HepG2 (cell line): Measurements from ENCODE around the gene OFD1. TPM values are rescaled to one million over a fixed set of nuclear protein-coding genes. Genes with fewer than 3 reads are reported as not detected.
A peak's percentile ranks its signal among the peaks of the same experiment; 100 is the strongest.

ENCODE experiments used
- ARNT ChIP-seq: fragments of 450-650 bp; IDR thresholded peaks from 2 replicates; pipeline ENCODE4 v1.6.1; 2017
- GABPB1 ChIP-seq: IDR thresholded peaks from 2 replicates; pipeline ENCODE4 v1.6.1; 2016; ENCODE audit warnings: mild to moderate bottlenecking, missing genetic modification reagents, moderate library complexity, missing compliant biosample characterization
- GZF1 ChIP-seq: sonication (generic); formaldehyde crosslinking; IDR thresholded peaks from 2 replicates; pipeline ENCODE4 v1.5.1; 2020; ENCODE audit warnings: mild to moderate bottlenecking, missing genetic modification reagents
- ISL2 ChIP-seq: sonication (generic); formaldehyde crosslinking; IDR thresholded peaks from 2 replicates; pipeline ENCODE4 v1.5.0; 2020; ENCODE audit warnings: missing genetic modification reagents
- ISX ChIP-seq: sonication (generic); formaldehyde crosslinking; conservative IDR thresholded peaks from 2 replicates; pipeline ENCODE4 v1.5.0; 2020; ENCODE audit warnings: missing genetic modification reagents
- MAFK ChIP-seq, 2 experiments: IDR thresholded peaks in 1 of 2; conservative IDR thresholded peaks in 1 of 2; 2 replicates each; pipeline ENCODE4 v1.6.1; 2011; ENCODE audit warnings: improper control_type of control experiment in 2 of 2, low read length in 2 of 2
- POGZ ChIP-seq: sonication (generic); formaldehyde crosslinking; IDR thresholded peaks from 2 replicates; pipeline ENCODE4 v1.4.0; 2020; ENCODE audit warnings: mild to moderate bottlenecking, missing genetic modification reagents
- POLR2A ChIP-seq, 2 experiments: IDR thresholded peaks; 2 replicates each; pipeline ENCODE4 v1.6.1; 2011; ENCODE audit warnings: low read depth in 2 of 2, low read length in 2 of 2, mild to moderate bottlenecking in 1 of 2, moderate library complexity in 1 of 2; ENCODE audit not compliant: insufficient read depth in 1 of 2
- SNAI1 ChIP-seq: sonication (generic); formaldehyde crosslinking; IDR thresholded peaks from 2 replicates; pipeline ENCODE4 v1.5.0; 2020; ENCODE audit warnings: mild to moderate bottlenecking, missing genetic modification reagents, borderline replicate concordance
- SP4 ChIP-seq: sonication (generic); formaldehyde crosslinking; IDR thresholded peaks from 2 replicates; pipeline ENCODE4 v1.8.1; 2023; ENCODE audit warnings: mild to moderate bottlenecking, missing genetic modification reagents
- STAG1 ChIP-seq: sonication (generic); formaldehyde crosslinking; IDR thresholded peaks from 2 replicates; pipeline ENCODE4 v1.4.0; 2020; ENCODE audit warnings: missing genetic modification reagents
- TCF7 ChIP-seq: sonication (generic); IDR thresholded peaks from 2 replicates; pipeline ENCODE4 v1.6.1; 2016; ENCODE audit warnings: antibody characterized with exemption, low read depth
- ZNF652 ChIP-seq: IDR thresholded peaks from 2 replicates; pipeline ENCODE4 v1.6.1; 2016; ENCODE audit warnings: low read depth, borderline replicate concordance
- ZSCAN29 ChIP-seq: sonication (generic); formaldehyde crosslinking; conservative IDR thresholded peaks from 2 replicates; pipeline ENCODE4 v1.4.0; 2020; ENCODE audit warnings: mild to moderate bottlenecking, missing genetic modification reagents
- polyA plus RNA-seq, 8 experiments: library from polyadenylated mRNA; depleted of rRNA in 3 of 8; stranded (reverse) in 7 of 8; unstranded in 1 of 8; fragments of >200 nt; fragmentation: Illumina TruSeq in 4 of 8; extraction: Trizol in 4 of 8; gene quantifications; 2 replicates each; pipeline versions ENCODE4 v1.2.1 to v1.2.3, GENCODE V29; 2011 to 2016; ENCODE audit warnings: low read depth in 4 of 8, missing spikeins in 1 of 8, mixed read lengths in 1 of 8; ENCODE audit not compliant: insufficient read depth in 1 of 8
- total RNA-seq, 5 experiments: library from RNA; depleted of rRNA; stranded (reverse); fragments of >200 nt; fragmentation: Illumina TruSeq; extraction: Trizol; gene quantifications; 2 replicates each; pipeline ENCODE4 v1.2.3, GENCODE V29; 2016; ENCODE audit warnings: low read depth in 1 of 5
- TF ChIP-seq, protein P1 (sequence below): IDR thresholded peaks from 2 replicates; pipeline ENCODE4 v1.6.1; 2016; ENCODE audit warnings: low read depth
- TF ChIP-seq, protein P2 (sequence below): sonication (generic); formaldehyde crosslinking; IDR thresholded peaks from 2 replicates; pipeline ENCODE4 v1.4.0; 2020; ENCODE audit warnings: missing genetic modification reagents
- TF ChIP-seq, protein P3 (sequence below): IDR thresholded peaks from 2 replicates; pipeline ENCODE4 v1.6.1; 2016; ENCODE audit warnings: mild to moderate bottlenecking
- TF ChIP-seq, protein P4 (sequence below): IDR thresholded peaks from 2 replicates; pipeline ENCODE4 v1.4.0; 2020; ENCODE audit warnings: mild to moderate bottlenecking, missing genetic modification reagents
- TF ChIP-seq, protein P5 (sequence below): sonication (generic); formaldehyde crosslinking; IDR thresholded peaks from 2 replicates; pipeline ENCODE4 v1.4.0; 2020; ENCODE audit warnings: missing genetic modification reagents, borderline replicate concordance

The OFD1 gene
- total and polyA plus RNA-seq, 2 of the 13 experiments (the other 11 are each of a cell fraction or from before 2014, with no cell fraction given), result 14.9 to 16.4 TPM

DNA sequence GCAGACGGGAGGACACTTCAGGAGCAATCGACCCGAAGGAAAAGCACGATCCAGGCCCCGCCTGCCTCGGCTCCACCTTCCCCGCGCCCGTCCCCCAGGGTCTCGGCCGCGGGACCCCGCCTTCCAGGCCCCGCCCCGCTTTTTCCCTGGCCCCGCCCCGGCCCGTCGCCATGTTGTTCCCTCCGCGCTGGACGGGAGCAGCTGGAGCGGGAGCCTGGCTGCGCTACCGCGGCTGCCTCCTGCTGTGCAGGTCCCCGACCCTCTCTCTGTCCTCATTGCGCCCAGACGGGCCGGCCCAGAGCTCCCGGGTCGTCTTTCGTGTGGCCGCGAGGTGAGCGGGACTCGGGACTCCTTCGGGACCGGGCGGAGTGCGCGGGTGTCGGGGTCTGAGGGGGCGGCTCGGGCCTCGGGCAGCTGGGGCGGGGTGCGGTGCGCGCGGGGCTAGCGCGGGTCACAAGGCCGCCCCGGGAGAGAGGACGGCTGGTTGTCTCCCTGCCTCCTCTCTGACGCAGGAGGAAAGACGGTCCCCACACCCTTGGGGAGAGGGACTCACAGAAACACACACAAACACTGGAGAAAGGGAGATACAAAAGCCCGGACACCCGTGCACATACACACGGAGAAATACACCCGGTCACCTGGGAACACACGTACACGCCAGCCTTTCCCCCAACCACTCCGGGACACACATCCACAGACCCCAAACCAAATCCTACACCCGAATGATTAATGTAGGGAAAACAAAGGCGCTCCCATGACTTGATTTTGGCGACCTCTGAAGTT lies 45.4 kb upstream of the OFD1 start, which contains the start of gene RAB9A (continued):
- TF ChIP-seq, protein P1, sequence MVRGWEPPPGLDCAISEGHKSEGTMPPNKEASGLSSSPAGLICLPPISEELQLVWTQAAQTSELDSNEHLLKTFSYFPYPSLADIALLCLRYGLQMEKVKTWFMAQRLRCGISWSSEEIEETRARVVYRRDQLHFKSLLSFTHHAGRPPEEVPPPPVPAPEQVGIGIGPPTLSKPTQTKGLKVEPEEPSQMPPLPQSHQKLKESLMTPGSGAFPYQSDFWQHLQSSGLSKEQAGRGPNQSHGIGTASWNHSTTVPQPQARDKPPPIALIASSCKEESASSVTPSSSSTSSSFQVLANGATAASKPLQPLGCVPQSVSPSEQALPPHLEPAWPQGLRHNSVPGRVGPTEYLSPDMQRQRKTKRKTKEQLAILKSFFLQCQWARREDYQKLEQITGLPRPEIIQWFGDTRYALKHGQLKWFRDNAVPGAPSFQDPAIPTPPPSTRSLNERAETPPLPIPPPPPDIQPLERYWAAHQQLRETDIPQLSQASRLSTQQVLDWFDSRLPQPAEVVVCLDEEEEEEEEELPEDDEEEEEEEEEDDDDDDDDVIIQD (CRISPR knock-in tag), result no peak
- TF ChIP-seq, protein P2, sequence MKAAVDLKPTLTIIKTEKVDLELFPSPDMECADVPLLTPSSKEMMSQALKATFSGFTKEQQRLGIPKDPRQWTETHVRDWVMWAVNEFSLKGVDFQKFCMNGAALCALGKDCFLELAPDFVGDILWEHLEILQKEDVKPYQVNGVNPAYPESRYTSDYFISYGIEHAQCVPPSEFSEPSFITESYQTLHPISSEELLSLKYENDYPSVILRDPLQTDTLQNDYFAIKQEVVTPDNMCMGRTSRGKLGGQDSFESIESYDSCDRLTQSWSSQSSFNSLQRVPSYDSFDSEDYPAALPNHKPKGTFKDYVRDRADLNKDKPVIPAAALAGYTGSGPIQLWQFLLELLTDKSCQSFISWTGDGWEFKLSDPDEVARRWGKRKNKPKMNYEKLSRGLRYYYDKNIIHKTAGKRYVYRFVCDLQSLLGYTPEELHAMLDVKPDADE (CRISPR knock-in tag), result no peak
- peak; percentile 54 to 91; a peak in 3 of 4 replicates for TF ChIP-seq POLR2A (IDR thresholded peaks at IDR 0.05; ENCODE audit: insufficient read depth in 1 of 2, low read depth in 2 of 2, low read length in 2 of 2)
- TF ChIP-seq, protein P3, sequence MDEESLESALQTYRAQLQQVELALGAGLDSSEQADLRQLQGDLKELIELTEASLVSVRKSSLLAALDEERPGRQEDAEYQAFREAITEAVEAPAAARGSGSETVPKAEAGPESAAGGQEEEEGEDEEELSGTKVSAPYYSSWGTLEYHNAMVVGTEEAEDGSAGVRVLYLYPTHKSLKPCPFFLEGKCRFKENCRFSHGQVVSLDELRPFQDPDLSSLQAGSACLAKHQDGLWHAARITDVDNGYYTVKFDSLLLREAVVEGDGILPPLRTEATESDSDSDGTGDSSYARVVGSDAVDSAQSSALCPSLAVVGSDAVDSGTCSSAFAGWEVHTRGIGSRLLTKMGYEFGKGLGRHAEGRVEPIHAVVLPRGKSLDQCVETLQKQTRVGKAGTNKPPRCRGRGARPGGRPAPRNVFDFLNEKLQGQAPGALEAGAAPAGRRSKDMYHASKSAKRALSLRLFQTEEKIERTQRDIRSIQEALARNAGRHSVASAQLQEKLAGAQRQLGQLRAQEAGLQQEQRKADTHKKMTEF (CRISPR knock-in tag), result peak; percentile 53; the same call in 1 of the 2 replicates
- peak; percentile 44; the same call in 1 of the 2 replicates for TF ChIP-seq POGZ (CRISPR knock-in tag)
- no peak for TF ChIP-seq ISL2 (CRISPR knock-in tag)
- TF ChIP-seq, protein P4, sequence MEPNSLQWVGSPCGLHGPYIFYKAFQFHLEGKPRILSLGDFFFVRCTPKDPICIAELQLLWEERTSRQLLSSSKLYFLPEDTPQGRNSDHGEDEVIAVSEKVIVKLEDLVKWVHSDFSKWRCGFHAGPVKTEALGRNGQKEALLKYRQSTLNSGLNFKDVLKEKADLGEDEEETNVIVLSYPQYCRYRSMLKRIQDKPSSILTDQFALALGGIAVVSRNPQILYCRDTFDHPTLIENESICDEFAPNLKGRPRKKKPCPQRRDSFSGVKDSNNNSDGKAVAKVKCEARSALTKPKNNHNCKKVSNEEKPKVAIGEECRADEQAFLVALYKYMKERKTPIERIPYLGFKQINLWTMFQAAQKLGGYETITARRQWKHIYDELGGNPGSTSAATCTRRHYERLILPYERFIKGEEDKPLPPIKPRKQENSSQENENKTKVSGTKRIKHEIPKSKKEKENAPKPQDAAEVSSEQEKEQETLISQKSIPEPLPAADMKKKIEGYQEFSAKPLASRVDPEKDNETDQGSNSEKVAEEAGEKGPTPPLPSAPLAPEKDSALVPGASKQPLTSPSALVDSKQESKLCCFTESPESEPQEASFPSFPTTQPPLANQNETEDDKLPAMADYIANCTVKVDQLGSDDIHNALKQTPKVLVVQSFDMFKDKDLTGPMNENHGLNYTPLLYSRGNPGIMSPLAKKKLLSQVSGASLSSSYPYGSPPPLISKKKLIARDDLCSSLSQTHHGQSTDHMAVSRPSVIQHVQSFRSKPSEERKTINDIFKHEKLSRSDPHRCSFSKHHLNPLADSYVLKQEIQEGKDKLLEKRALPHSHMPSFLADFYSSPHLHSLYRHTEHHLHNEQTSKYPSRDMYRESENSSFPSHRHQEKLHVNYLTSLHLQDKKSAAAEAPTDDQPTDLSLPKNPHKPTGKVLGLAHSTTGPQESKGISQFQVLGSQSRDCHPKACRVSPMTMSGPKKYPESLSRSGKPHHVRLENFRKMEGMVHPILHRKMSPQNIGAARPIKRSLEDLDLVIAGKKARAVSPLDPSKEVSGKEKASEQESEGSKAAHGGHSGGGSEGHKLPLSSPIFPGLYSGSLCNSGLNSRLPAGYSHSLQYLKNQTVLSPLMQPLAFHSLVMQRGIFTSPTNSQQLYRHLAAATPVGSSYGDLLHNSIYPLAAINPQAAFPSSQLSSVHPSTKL, result peak; percentile 31
- TF ChIP-seq GABPB1 (CRISPR knock-in tag), result peak; percentile 60; the same call in 1 of the 2 replicates
- no peak for TF ChIP-seq TCF7
- TF ChIP-seq STAG1 (CRISPR knock-in tag), result no peak
- no peak for TF ChIP-seq SNAI1 (CRISPR knock-in tag)
- no peak for TF ChIP-seq MAFK (conservative IDR thresholded peaks at IDR 0.05 in 1 of 2, IDR thresholded peaks at IDR 0.05 in 1 of 2; ENCODE audit: low read length in 2 of 2)
- no peak for TF ChIP-seq ZNF652 (CRISPR knock-in tag)
- TF ChIP-seq SP4 (CRISPR knock-in tag), result peak; percentile 60; the same call in 1 of the 2 replicates
- TF ChIP-seq, protein P5, sequence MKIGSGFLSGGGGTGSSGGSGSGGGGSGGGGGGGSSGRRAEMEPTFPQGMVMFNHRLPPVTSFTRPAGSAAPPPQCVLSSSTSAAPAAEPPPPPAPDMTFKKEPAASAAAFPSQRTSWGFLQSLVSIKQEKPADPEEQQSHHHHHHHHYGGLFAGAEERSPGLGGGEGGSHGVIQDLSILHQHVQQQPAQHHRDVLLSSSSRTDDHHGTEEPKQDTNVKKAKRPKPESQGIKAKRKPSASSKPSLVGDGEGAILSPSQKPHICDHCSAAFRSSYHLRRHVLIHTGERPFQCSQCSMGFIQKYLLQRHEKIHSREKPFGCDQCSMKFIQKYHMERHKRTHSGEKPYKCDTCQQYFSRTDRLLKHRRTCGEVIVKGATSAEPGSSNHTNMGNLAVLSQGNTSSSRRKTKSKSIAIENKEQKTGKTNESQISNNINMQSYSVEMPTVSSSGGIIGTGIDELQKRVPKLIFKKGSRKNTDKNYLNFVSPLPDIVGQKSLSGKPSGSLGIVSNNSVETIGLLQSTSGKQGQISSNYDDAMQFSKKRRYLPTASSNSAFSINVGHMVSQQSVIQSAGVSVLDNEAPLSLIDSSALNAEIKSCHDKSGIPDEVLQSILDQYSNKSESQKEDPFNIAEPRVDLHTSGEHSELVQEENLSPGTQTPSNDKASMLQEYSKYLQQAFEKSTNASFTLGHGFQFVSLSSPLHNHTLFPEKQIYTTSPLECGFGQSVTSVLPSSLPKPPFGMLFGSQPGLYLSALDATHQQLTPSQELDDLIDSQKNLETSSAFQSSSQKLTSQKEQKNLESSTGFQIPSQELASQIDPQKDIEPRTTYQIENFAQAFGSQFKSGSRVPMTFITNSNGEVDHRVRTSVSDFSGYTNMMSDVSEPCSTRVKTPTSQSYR, result no peak
- no peak for TF ChIP-seq ARNT
- TF ChIP-seq ISX (CRISPR knock-in tag), result no peak
- no peak for TF ChIP-seq ZSCAN29 (CRISPR knock-in tag)
- no peak for TF ChIP-seq GZF1
